NK-92 treated with Interleukin-12 subunit alpha and Interleukin-12 subunit beta, amount 100 ng/mL, for 24 hours (cell line): ENCODE measurements around the gene CBR4.
A peak's percentile ranks its signal among the peaks of the same experiment; 100 is the strongest.

ENCODE experiments used
- DNase-seq: peaks from one replicate; lab custom pipeline; 2025; lab: John Stamatoyannopoulos, UW

Gene CBR4

GRCh38 chr4:169032883-169033645, 23.0 kb upstream of the CBR4 start:
- DNase-seq = no peak

DNA sequence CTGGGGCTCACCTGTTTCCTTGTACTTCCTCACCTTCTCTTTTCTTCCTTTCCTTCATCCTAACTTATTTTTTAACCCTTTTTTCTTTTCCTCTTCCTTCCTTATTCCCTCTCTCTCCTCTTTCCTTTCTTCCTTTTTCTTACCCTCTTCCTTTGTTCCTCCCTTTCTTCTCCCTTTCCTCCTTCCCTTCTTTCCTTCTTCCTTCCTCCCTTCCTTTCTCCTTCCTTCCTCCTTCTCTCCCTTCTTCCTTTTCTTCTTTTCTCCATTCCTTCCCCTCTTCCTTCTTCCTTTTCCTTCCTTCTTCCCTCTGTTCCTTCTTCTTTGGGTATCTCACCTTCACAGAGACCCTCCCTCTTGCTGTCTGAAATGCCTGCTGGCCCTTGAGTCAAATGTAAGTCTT, 22.1 kb upstream of the CBR4 start:
- DNase-seq = no peak

- no peak for DNase-seq
Observed at GRCh38 chr4:169031392-169031791, 21.3 kb upstream of the CBR4 start.

DNA sequence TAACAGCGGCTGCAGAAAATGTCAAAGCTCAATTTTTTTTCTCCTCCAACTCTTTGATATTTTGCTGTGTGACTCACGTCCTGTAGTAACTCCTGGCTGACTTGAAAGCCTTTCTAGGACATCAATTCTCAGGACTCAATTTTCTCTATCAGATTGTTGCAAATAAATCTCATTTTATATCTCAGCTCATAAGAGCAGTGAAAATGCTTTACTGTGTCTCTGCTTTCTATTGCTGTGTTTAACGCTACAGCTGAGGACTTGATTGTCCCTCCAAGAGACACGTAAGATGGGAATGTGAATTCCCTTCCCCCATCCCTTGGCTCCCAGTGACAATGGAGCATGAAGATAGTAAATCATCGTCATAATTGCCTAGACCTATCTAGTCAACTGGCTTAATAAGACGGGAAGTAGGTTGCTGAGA, 20.5 kb upstream of the CBR4 start:
- no peak for DNase-seq

DNA sequence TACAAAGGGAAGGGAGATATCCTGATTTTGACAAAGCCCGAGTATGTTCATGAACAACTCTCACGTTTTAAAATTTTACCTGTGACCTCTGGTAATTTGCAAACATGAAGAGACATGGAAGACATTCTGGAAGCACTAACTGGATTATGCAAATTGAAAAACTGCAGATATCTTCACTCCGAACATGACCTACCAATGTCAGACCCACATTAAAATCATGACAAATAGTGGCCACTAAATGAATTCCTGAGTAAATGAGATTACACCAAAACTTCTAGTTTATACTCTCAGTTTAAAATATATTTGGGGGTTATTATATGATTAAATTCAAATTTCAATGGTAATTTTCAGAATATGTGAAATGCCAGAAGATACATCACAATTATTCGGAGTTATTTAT, 19.9 kb upstream of the CBR4 start:
- no peak for DNase-seq

- no peak for DNase-seq
Observed at GRCh38 chr4:169027663-169028062, 17.6 kb upstream of the CBR4 start.

GRCh38 chr4:169025184-169025583, 15.1 kb upstream of the CBR4 start:
- DNase-seq = no peak

DNA sequence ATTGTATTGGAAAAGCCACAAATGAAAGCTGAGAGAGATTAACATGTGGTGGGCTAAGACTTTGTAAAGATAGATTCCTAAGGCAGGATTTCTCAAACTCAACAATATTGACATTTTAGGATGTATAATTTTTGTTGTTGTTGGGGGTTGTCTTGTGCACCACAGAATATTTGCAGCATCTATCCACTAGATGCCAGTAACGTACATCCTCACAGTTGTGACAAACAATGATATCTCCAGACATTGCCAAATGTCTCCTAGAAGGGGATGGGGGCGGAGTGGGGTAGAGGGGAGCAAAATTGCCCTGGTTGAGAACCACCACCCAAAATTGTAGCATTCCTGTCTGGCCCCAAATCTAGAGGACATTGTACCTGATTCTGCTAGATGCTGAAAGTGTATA, 14.7 kb upstream of the CBR4 start:
- no peak for DNase-seq

GRCh38 chr4:169018406-169018805, 8.4 kb upstream of the CBR4 start:
- DNase-seq = no peak

DNA sequence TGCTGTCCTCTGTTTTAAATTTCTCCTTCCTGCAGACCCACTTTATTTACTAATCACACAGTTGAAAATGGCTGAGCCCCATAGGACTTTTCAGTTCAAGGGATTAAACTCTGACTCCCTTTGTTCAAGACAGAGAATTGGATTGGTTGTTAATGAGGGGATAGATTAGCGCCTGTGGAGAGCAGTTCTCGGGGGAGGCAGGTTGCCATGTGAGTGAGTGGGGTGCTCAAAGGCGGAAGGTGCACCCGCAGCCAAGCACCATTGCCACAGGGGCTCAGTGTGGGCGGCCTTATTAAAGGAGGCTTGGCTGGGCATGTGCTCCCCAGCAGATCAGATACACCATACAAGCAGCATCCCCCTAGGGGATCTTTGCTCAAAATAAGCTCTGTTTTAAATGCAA, 7.9 kb upstream of the CBR4 start:
- no peak for DNase-seq

DNA sequence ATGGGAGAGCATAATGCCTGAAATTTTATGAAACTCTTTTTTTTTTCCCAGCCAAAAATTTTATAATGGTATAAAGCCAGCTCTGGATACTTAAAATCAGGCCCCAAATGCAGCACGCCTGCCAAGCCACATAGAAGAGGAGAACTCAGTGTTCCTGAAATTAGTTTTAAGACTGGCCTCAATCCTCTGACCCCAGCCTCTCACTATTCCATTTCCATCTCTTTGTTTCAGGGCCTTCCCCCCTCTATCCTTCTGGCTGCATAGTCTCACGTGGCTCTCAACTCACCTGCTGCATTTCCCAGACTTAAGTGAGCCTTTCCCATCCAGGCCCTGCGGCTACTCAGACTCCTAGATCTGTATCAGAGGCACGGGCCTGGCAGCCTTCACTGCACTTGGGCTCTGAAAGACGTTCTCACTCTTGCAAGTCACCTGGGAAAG, 5.2 kb upstream of the CBR4 start:
- DNase-seq = no peak

DNA sequence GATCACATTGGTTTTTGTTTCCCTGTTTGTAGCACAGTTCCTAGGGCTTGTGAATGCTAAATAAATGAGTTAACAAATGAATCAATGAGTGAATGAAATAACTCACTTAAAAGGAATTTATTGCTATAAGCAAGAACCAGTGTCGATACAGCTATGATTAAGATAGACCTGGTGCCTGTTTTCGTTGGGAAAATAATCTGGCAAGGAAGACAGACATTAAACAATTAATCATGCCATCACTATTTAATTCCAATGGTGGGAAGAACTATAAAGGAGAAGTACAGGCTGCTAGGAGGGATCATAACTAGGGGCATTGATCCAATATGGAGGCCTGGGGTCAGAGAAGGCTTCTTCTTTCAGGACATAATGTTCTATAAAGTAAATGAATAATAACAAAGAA, 4.5 kb upstream of the CBR4 start:
- DNase-seq = no peak

- no peak for DNase-seq
Observed at GRCh38 chr4:169013396-169013795, 3.3 kb upstream of the CBR4 start.

DNA sequence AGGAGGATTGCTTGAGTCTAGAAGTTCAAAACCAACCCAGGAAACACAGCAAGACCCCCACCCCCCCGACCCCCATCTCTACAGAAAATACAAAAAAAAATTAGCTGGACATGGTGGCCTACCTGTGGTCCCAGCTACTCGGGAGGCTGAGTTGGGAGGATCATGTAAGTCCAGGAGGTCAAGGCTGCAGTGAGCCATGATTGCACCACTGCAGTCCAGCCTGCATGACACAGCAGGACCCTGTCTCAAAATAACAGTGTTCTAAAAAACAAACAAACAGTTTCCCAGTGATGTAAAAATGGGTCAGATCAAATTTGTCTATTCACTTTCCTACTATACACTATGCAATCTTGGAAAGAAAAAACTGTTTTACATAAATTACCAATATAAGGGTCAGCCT, 2.0 kb upstream of the CBR4 start:
- DNase-seq = no peak

- DNase-seq = peak; percentile 23
Observed at GRCh38 chr4:169009286-169010124, 550 bp downstream of the CBR4 start.

DNA sequence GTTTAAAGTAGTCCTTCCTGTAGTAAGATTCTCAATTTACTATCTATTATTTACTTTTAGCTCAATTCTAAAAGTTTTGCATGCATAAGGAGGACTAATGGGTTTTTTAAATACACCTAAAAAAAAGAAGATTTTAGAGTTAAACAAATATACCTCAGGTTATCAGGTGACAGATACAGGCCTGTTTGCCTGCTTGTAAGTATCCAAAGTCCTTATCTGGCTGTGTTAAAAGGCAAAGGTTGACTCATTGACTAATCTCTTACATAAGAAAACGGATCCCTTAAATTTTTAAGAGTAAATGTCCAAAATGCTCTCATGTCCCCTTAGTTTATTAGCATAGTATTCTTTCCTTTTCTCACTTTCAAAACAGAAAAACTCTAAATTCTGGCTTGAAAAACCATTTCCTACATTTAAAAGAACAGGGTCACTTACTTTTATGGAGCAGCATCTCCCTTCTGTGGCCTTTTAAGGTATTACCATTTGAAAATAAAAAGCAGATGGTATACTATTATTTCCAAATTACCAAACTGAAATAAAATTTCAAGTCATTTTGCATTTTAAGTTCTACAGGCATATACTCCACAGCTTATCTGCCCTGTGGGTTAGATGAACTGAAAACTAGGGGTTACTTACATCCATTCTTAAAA, 4.5 kb downstream of the CBR4 start:
- no peak for DNase-seq

DNA sequence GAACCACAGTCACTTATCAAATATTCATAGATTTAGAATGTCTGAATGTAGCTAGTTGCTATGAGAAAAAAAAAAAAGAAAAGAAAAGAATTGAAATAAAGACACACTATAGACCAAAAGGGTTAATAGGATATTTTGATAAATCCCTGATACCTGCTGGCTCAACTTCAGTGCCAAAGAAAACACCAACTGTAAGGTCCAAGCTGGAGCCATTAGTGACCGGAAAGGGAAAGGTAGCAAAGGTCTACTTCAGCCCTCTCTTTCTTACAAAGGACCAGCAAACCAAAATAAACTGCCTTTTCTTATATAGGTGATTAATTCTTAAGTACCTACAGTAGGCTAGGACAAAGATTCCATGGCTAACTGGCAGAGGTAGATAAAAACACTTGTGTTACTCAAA, 9.7 kb downstream of the CBR4 start:
- DNase-seq = no peak

GRCh38 chr4:168999809-169000208, 10.2 kb downstream of the CBR4 start:
- DNase-seq = no peak

GRCh38 chr4:168998596-168998995, 11.5 kb downstream of the CBR4 start:
- no peak for DNase-seq

DNA sequence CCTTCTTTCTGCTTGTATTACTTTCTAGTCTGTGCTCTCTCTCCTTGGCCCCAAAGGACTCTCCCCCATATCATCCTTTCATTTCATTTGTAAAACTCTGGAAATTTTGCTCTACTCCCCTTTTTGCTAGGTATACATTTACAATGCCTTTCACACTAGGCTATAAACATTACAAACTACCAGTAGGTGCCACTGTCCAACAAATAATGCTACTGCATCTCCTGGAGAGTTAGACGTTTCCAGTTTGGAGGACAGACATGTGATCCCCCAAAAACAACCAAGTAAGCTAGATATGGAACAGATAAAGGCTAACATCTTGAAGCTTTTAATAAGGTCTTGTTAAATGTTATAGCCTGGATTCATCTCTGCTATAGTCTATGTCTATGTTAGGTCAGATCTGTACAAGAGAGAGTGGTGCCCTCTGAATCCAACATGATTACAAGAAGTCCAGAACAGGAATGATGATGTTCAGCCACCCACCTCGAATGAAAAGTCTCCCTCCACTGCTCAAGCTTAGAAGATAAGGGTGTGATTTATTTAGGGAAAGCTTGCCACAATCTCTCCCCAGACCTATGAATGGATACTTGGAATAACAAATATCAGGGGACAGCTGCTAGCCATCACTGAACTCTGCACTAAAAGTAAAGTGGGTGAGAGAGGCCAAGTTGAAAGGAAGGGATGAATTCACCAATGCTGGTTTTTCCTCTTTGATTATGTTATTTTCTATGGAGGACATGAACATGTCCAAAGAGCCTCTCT, 14.3 kb downstream of the CBR4 start:
- DNase-seq = no peak

GRCh38 chr4:168994958-168995357, 15.1 kb downstream of the CBR4 start:
- no peak for DNase-seq
